Stimulated activated CD4-positive, alpha-beta T cell treated with anti-CD3 and anti-CD28 coated beads, Interleukin-12 subunit alpha, Interleukin-12 subunit beta, amount 100 ng/mL, for 24 hours (primary cell): Measurements from ENCODE around the gene SCARF2.
"Not testable (repeated sequence)": the region's sequence is repeated elsewhere in the genome, so short reads cannot be mapped to it uniquely, and the experiment has no call there.

Experiments
- DNase-seq, 2 experiments: peaks; one replicate each; pipeline ENCODE4 v3.0.0-alpha.2; 2020; ENCODE audit warnings: low read depth in 2 of 2

SCARF2 gene

GRCh38 chr22:20413217-20414058, 24.2 kb downstream of the SCARF2 start:
- no peak for DNase-seq

- DNase-seq: no peak
Measured at GRCh38 chr22:20412474-20413216, 25.0 kb downstream of the SCARF2 start.

GRCh38 chr22:20409385-20409784, 28.2 kb downstream of the SCARF2 start:
- not testable (repeated sequence) for DNase-seq

- DNase-seq: no peak
Measured at GRCh38 chr22:20408891-20409290, 28.7 kb downstream of the SCARF2 start.

GRCh38 chr22:20407829-20408228, 29.8 kb downstream of the SCARF2 start:
- DNase-seq: no peak

GRCh38 chr22:20406686-20407408, 30.8 kb downstream of the SCARF2 start:
- no peak for DNase-seq

- no peak for DNase-seq
Measured at GRCh38 chr22:20405931-20406685, 31.5 kb downstream of the SCARF2 start.

- no peak for DNase-seq
Measured at GRCh38 chr22:20405291-20405930, 32.2 kb downstream of the SCARF2 start.

- DNase-seq: no peak
Measured at GRCh38 chr22:20404881-20405280, 32.7 kb downstream of the SCARF2 start.

GRCh38 chr22:20403779-20404140, 33.9 kb downstream of the SCARF2 start:
- no peak for DNase-seq

- DNase-seq: no peak
Measured at GRCh38 chr22:20402960-20403778, 34.5 kb downstream of the SCARF2 start.

GRCh38 chr22:20401376-20402014, 36.1 kb downstream of the SCARF2 start:
- no peak for DNase-seq

GRCh38 chr22:20400606-20401375, 36.8 kb downstream of the SCARF2 start:
- no peak for DNase-seq

GRCh38 chr22:20399866-20400605, 37.6 kb downstream of the SCARF2 start:
- DNase-seq: no peak

- no peak for DNase-seq
Measured at GRCh38 chr22:20398420-20398819, 39.2 kb downstream of the SCARF2 start.

- no peak for DNase-seq
Measured at GRCh38 chr22:20397498-20397897, 40.1 kb downstream of the SCARF2 start.

- no peak for DNase-seq
Measured at GRCh38 chr22:20396639-20397038, 41.0 kb downstream of the SCARF2 start.

GRCh38 chr22:20395907-20396287, 41.7 kb downstream of the SCARF2 start:
- no peak for DNase-seq
